WTC11 (cell line): ENCODE measurements around the gene MRNIP. TPM values are rescaled to one million over a fixed set of nuclear protein-coding genes. Genes with fewer than 3 reads are reported as not detected.

Experiments used
- ATAC-seq: fragments of 200-7000 bp; cut with Tn5 transposase; 2 replicates; pipeline ENCODE4 v1.10.0; 2021; ENCODE audit warnings: mild to moderate bottlenecking, moderate library complexity
- CTCF ChIA-PET: fragments of 300-600 bp; sonication (Branson Sonifier 250); formaldehyde crosslinking; loops from one replicate; lab custom pipeline; 2021; ENCODE audit warnings: antibody characterized with exemption; lab: Charles Lee
- POLR2A ChIA-PET: fragments of 350-600 bp; sonication (Branson Sonifier 250); formaldehyde crosslinking; loops from one replicate; lab custom pipeline; 2021; ENCODE audit warnings: antibody characterized with exemption; lab: Charles Lee
- DNase-seq: peaks from one replicate; pipeline ENCODE4 v3.0.0; 2021; ENCODE audit warnings: low spot score
- H3K27ac Mint-ChIP-seq: 2 replicates; pipeline ENCODE4 v1.8.0; 2021; ENCODE audit warnings: mixed read lengths
- H3K27me3 Mint-ChIP-seq: 2 replicates; pipeline ENCODE4 v1.8.0; 2021; ENCODE audit warnings: low read depth, mild to moderate bottlenecking, moderate library complexity, mixed read lengths
- H3K36me3 Mint-ChIP-seq: 2 replicates; pipeline ENCODE4 v1.8.0; 2021; ENCODE audit warnings: mixed read lengths
- H3K4me1 Mint-ChIP-seq: 2 replicates; pipeline ENCODE4 v1.8.0; 2022; ENCODE audit warnings: mixed read lengths
- H3K4me3 Mint-ChIP-seq: 2 replicates; pipeline ENCODE4 v1.8.0; 2021; ENCODE audit warnings: mild to moderate bottlenecking, moderate library complexity, mixed read lengths
- H3K9me3 Mint-ChIP-seq: 2 replicates; pipeline ENCODE4 v1.8.0; 2021; ENCODE audit warnings: mixed read lengths
- AR ChIP-seq: fragments of 250-450 bp; sonication (Bioruptor Pico); IDR thresholded peaks from 2 replicates; pipeline ENCODE4 v1.9.0; 2021; ENCODE audit warnings: mild to moderate bottlenecking
- ATF6 ChIP-seq: sonication (generic); formaldehyde crosslinking; IDR thresholded peaks from 2 replicates; pipeline ENCODE4 v1.8.1; 2023; ENCODE audit warnings: mild to moderate bottlenecking, missing genetic modification reagents
- ELF4 ChIP-seq: sonication (generic); formaldehyde crosslinking; IDR thresholded peaks from 2 replicates; pipeline ENCODE4 v1.8.1; 2022; ENCODE audit warnings: low read depth, mild to moderate bottlenecking, moderate library complexity, missing genetic modification reagents
- FOXK1 ChIP-seq: sonication (generic); formaldehyde crosslinking; IDR thresholded peaks from 2 replicates; pipeline ENCODE4 v1.8.0; 2022; ENCODE audit warnings: mild to moderate bottlenecking, moderate library complexity, missing genetic modification reagents
- FOXP4 ChIP-seq: sonication (generic); formaldehyde crosslinking; IDR thresholded peaks from 2 replicates; pipeline ENCODE4 v1.8.0; 2022; ENCODE audit warnings: mild to moderate bottlenecking, missing genetic modification reagents
- GRHL2 ChIP-seq: fragments of 250-450 bp; sonication (Bioruptor Pico); IDR thresholded peaks from 2 replicates; pipeline ENCODE4 v1.8.0; 2022; ENCODE audit warnings: mild to moderate bottlenecking, moderate library complexity; ENCODE audit not compliant: insufficient replicate concordance, severe bottlenecking
- GTF2I ChIP-seq: fragments of 250-450 bp; sonication (Bioruptor Pico); conservative IDR thresholded peaks from 2 replicates; pipeline ENCODE4 v1.4.0; 2021; ENCODE audit warnings: mild to moderate bottlenecking
- HMGA2 ChIP-seq: fragments of 250-450 bp; sonication (Bioruptor Pico); IDR thresholded peaks from 2 replicates; pipeline ENCODE4 v1.4.0; 2021; ENCODE audit warnings: mild to moderate bottlenecking, moderate library complexity
- HMGXB4 ChIP-seq: sonication (generic); formaldehyde crosslinking; IDR thresholded peaks from 2 replicates; pipeline ENCODE4 v1.8.1; 2023; ENCODE audit warnings: mild to moderate bottlenecking, moderate library complexity, missing genetic modification reagents
- JAZF1 ChIP-seq: fragments of 250-450 bp; sonication (Bioruptor Pico); IDR thresholded peaks from 2 replicates; pipeline ENCODE4 v1.9.0; 2021; ENCODE audit warnings: moderate library complexity, mild to moderate bottlenecking, inconsistent platforms
- NFYB ChIP-seq: sonication (generic); formaldehyde crosslinking; conservative IDR thresholded peaks from 2 replicates; pipeline ENCODE4 v1.8.0; 2022; ENCODE audit warnings: low read depth, missing genetic modification reagents
- NR1H2 ChIP-seq: sonication (generic); formaldehyde crosslinking; IDR thresholded peaks from 2 replicates; pipeline ENCODE4 v1.9.0; 2021; ENCODE audit warnings: mild to moderate bottlenecking, moderate library complexity, missing genetic modification reagents
- OVOL2 ChIP-seq: fragments of 250-450 bp; sonication (Bioruptor Pico); IDR thresholded peaks from 2 replicates; pipeline ENCODE4 v1.9.0; 2021; ENCODE audit warnings: mild to moderate bottlenecking, borderline replicate concordance
- PREB ChIP-seq: sonication (generic); formaldehyde crosslinking; IDR thresholded peaks from 2 replicates; pipeline ENCODE4 v1.8.1; 2022; ENCODE audit warnings: mild to moderate bottlenecking, missing genetic modification reagents, moderate library complexity, borderline replicate concordance
- SMAD3 ChIP-seq: sonication (generic); formaldehyde crosslinking; IDR thresholded peaks from 2 replicates; pipeline ENCODE4 v1.8.0; 2022; ENCODE audit warnings: missing genetic modification reagents, mild to moderate bottlenecking, borderline replicate concordance
- SP1 ChIP-seq: sonication (generic); formaldehyde crosslinking; conservative IDR thresholded peaks from 2 replicates; pipeline ENCODE4 v1.8.1; 2022; ENCODE audit warnings: missing genetic modification reagents
- ZNF263 ChIP-seq: sonication (generic); formaldehyde crosslinking; IDR thresholded peaks from 2 replicates; pipeline ENCODE4 v1.8.1; 2022; ENCODE audit warnings: low read depth, mild to moderate bottlenecking, moderate library complexity, missing genetic modification reagents
- ZNF425 ChIP-seq: fragments of 250-450 bp; sonication (Bioruptor Pico); conservative IDR thresholded peaks from 2 replicates; pipeline ENCODE4 v1.9.0; 2021; ENCODE audit warnings: mild to moderate bottlenecking
- ZSCAN18 ChIP-seq: fragments of 250-450 bp; sonication (Bioruptor Pico); IDR thresholded peaks from 2 replicates; pipeline ENCODE4 v2.1.2; 2022; ENCODE audit warnings: mild to moderate bottlenecking, moderate library complexity
- total RNA-seq: library from RNA; stranded (reverse); gene quantifications from 3 replicates; pipeline ENCODE4 v1.2.3, GENCODE V29; 2021

Gene MRNIP
- total RNA-seq, 1 experiment from 2014 or later: 42.0 TPM

GRCh38 chr5:179798771-179799643 is 59.6 kb downstream of the MRNIP start:
- no peak overlapping the region for H3K4me3 Mint-ChIP-seq
- H3K9me3 Mint-ChIP-seq: no peaks in the 10 kb centered on the region
- TF ChIP-seq HMGA2 (CRISPR knock-in tag) (no peak), AR (CRISPR knock-in tag) (no peak), ATF6 (no peak), NR1H2 (no peak), HMGXB4 (CRISPR knock-in tag) (no peak), GTF2I (CRISPR knock-in tag) (no peak), SMAD3 (CRISPR knock-in tag) (no peak)
- TF ChIP-seq, all 79 proteins: peak for 0
- peaks cover 18% of the 10 kb centered on the region for H3K36me3 Mint-ChIP-seq
- H3K4me1 Mint-ChIP-seq: peaks cover 35% of the 10 kb centered on the region
- ChIA-PET POLR2A (no interaction called here), CTCF (interaction anchor here (5.7 kb wide), 1 partner anchor 36 kb away, joined by 39 read pairs; no protein-coding TSS in a partner anchor)
- H3K27ac Mint-ChIP-seq: no peak overlapping the region
- ATAC-seq: no peak
- DNase-seq: no peak
- no peaks in the 10 kb centered on the region for H3K27me3 Mint-ChIP-seq

GRCh38 chr5:179798144-179798770 is 60.4 kb downstream of the MRNIP start:
- H3K9me3 Mint-ChIP-seq: no peaks in the 10 kb centered on the region
- ChIA-PET POLR2A (interaction anchor here (0.8 kb wide), 1 partner anchor 22 kb away, joined by 3 read pairs; the partner anchor contains the start of gene SQSTM1), CTCF (interaction anchor here (1.0 to 5.7 kb wide), 2 partner anchors 35 to 62 kb away, joined by 3 to 39 read pairs; no protein-coding TSS in a partner anchor)
- peaks cover 31% of the 10 kb centered on the region for H3K4me1 Mint-ChIP-seq
- no peak overlapping the region for H3K4me3 Mint-ChIP-seq
- H3K27ac Mint-ChIP-seq: no peak overlapping the region
- DNase-seq: no peak
- H3K27me3 Mint-ChIP-seq: no peaks in the 10 kb centered on the region
- H3K36me3 Mint-ChIP-seq: peaks cover 18% of the 10 kb centered on the region
- ATAC-seq: no peak
- TF ChIP-seq ZNF263 (CRISPR knock-in tag): no peak
- TF ChIP-seq PREB (CRISPR knock-in tag): no peak
- TF ChIP-seq FOXP4 (CRISPR knock-in tag): no peak
- no peak for TF ChIP-seq ELF4
- no peak for TF ChIP-seq ZNF425 (CRISPR knock-in tag)
- TF ChIP-seq FOXK1: no peak
- no peak for TF ChIP-seq JAZF1 (CRISPR knock-in tag)
- no peak for TF ChIP-seq OVOL2 (CRISPR knock-in tag)
- TF ChIP-seq SP1 (CRISPR knock-in tag): no peak
- TF ChIP-seq NR1H2: no peak
- no peak for TF ChIP-seq ZSCAN18 (CRISPR knock-in tag)
- no peak for TF ChIP-seq GRHL2 (CRISPR knock-in tag)
- no peak for TF ChIP-seq NFYB (CRISPR knock-in tag)
